HFFc6 (cell line): ENCODE results near the gene SMG1. TPM values are rescaled to one million over a fixed set of nuclear protein-coding genes. Genes with fewer than 3 reads are reported as not detected.

Experiments
- DNase-seq: peaks from one replicate; pipeline ENCODE4 v3.0.0-alpha.2; 2018
- H3K27ac Mint-ChIP-seq: 2 replicates; pipeline ENCODE4 v1.8.0; 2020; ENCODE audit warnings: mild to moderate bottlenecking, mixed read lengths
- H3K27me3 Mint-ChIP-seq: 2 replicates; pipeline ENCODE4 v1.8.0; 2021; ENCODE audit warnings: mild to moderate bottlenecking, moderate library complexity, mixed read lengths; ENCODE audit not compliant: insufficient read depth
- H3K36me3 Mint-ChIP-seq: 2 replicates; pipeline ENCODE4 v1.8.0; 2021; ENCODE audit warnings: low read depth, mixed read lengths
- H3K4me1 Mint-ChIP-seq: 2 replicates; pipeline ENCODE4 v1.8.0; 2020; ENCODE audit warnings: low read depth, mixed read lengths
- H3K4me3 Mint-ChIP-seq: 2 replicates; pipeline ENCODE4 v1.8.0; 2020; ENCODE audit warnings: mild to moderate bottlenecking, moderate library complexity, mixed read lengths
- H3K9me3 Mint-ChIP-seq: 2 replicates; pipeline ENCODE4 v1.8.0; 2020; ENCODE audit warnings: mild to moderate bottlenecking, mixed read lengths
- CTCF ChIP-seq: fragments of 200-600 bp; sonication (generic); IDR thresholded peaks from 2 replicates; pipeline ENCODE4 v1.5.0; 2021; ENCODE audit warnings: antibody characterized with exemption, mild to moderate bottlenecking
- total RNA-seq, 6 experiments: library from RNA; stranded (reverse); fragmentation: NEBNext Ultra II Directional; extraction: Animal tissue kit (Norgen Biotek cat#: 25700); gene quantifications; 2 replicates in 1 of 6; 3 replicates in 5 of 6; pipeline ENCODE4 v1.2.3, GENCODE V29; 2021

Gene SMG1
- total RNA-seq, 6 experiments from 2014 or later, result 31.3 to 43.0 (median 35.4) TPM

DNA sequence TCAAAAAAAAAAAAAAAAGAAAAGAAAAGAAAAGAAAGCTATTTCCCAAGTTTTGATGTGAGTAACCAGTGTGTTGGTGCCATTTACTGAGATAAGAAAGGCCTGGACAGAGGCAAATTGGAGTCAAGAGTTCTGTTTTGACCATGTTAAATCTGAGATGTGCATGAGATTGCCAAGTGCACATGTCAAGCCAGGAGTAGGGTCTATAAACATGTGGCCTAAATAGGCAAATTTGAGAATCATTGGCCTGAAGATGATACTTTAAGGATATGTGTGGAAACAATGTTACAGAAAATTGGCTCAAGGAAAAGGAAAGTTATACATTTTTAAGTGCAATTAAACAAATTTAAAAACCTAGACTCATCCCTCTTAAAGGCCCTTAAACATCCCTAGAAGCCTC lies 15.3 kb upstream of the SMG1 start:
- no peak for DNase-seq
- Mint-ChIP-seq H3K27ac (no peak overlapping the region), H3K4me3 (no peak overlapping the region), H3K27me3 (peaks cover 15% of the 10 kb centered on the region; the same call in 1 of the 2 replicates), H3K9me3 (no peaks in the 10 kb centered on the region), H3K36me3 (no peaks in the 10 kb centered on the region), H3K4me1 (no peaks in the 10 kb centered on the region)
- TF ChIP-seq CTCF, result no peak

DNA sequence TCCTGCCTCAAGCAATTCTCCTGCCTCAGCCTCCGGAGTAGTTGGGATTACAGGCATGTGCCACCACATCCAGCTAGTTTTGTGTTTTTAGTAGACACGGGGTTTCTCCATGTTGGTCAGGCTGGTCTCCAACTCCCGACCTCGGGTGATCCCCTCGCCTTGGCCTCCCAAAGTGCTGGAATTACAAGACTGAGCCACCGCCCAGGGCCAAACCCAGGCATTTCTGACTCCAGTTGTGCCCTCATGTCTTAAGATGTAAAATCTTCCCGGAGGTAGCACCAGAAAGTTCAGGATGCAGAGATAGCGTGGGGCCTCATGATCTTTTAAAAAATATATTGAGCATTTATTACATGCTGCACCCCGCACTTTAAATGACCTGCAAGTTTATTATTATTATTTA lies 12.8 kb upstream of the SMG1 start:
- no peak for TF ChIP-seq CTCF
- no peak overlapping the region for H3K27ac Mint-ChIP-seq
- H3K4me3 Mint-ChIP-seq, result no peak overlapping the region
- no peaks in the 10 kb centered on the region for H3K9me3 Mint-ChIP-seq
- peaks cover 14% of the 10 kb centered on the region; the same call in 1 of the 2 replicates for H3K27me3 Mint-ChIP-seq
- no peaks in the 10 kb centered on the region for H3K36me3 Mint-ChIP-seq
- no peak for DNase-seq
- H3K4me1 Mint-ChIP-seq, result no peaks in the 10 kb centered on the region

- Mint-ChIP-seq H3K4me3 (no peak overlapping the region), H3K9me3 (no peaks in the 10 kb centered on the region), H3K4me1 (peaks cover 11% of the 10 kb centered on the region), H3K27me3 (peaks cover 15% of the 10 kb centered on the region; the same call in 1 of the 2 replicates), H3K27ac (no peak overlapping the region), H3K36me3 (no peaks in the 10 kb centered on the region)
- DNase-seq, result no peak
- no peak for TF ChIP-seq CTCF
These were observed 11.2 kb upstream of the SMG1 start for GRCh38 chr16:18937390-18937789.

- H3K27ac Mint-ChIP-seq, result no peak overlapping the region
- no peaks in the 10 kb centered on the region for H3K36me3 Mint-ChIP-seq
- no peaks in the 10 kb centered on the region for H3K9me3 Mint-ChIP-seq
- peaks cover 16% of the 10 kb centered on the region for H3K4me1 Mint-ChIP-seq
- no peak for TF ChIP-seq CTCF
- H3K27me3 Mint-ChIP-seq, result peaks cover 15% of the 10 kb centered on the region; the same call in 1 of the 2 replicates
- H3K4me3 Mint-ChIP-seq, result no peak overlapping the region
- no peak for DNase-seq
These were observed 10.6 kb upstream of the SMG1 start for GRCh38 chr16:18936727-18937340.

- DNase-seq, result no peak
- H3K4me3 Mint-ChIP-seq, result no peak overlapping the region
- H3K36me3 Mint-ChIP-seq, result no peaks in the 10 kb centered on the region
- no peak overlapping the region for H3K27ac Mint-ChIP-seq
- no peak for TF ChIP-seq CTCF
- peaks cover 18% of the 10 kb centered on the region for H3K4me1 Mint-ChIP-seq
- H3K9me3 Mint-ChIP-seq, result no peaks in the 10 kb centered on the region
- H3K27me3 Mint-ChIP-seq, result peaks cover 13% of the 10 kb centered on the region; the same call in 1 of the 2 replicates
These were observed 7.3 kb upstream of the SMG1 start for GRCh38 chr16:18933501-18933900.
